ENCODE results near the gene STPG3.

Gene STPG3

DNA sequence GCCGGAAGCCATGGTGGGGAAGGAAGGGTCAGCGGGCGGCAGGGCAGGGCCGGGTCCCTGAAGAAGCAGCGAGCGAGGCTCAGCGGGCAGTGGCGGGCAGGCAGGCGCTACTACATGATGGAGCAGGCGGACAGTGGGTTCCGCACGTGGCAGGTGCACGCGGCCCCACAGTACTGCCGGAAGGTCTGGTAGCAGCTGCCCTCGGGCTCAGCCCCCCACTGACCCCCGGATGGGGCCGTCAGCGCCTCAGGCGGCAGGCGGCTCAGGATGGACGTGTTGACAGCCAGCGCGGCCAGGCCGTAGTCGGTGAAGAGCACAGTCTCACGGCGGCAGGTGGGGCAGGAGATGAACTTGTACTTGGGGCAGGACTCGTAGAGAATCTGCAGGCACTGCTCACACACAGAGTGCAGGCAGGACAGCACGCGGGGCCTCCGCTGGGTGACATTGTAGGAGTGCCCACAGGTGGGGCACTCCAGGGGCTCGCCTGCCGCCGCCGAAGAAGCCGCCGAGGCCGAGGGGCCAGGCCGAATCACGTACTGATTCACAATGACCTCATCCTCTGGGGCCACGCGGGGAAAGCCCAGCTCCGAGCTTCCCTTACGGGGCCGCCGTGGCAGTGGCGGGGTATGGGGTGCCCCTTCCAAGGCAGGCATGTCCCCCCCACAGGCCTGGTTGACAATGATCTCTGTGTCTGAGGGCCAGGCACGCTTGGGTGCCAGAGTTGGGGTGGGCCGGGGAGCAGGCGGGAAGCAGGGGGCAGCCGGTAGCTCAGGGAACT, 30.6 kb upstream of the STPG3 start:
- TF ChIP-seq, protein P1, sequence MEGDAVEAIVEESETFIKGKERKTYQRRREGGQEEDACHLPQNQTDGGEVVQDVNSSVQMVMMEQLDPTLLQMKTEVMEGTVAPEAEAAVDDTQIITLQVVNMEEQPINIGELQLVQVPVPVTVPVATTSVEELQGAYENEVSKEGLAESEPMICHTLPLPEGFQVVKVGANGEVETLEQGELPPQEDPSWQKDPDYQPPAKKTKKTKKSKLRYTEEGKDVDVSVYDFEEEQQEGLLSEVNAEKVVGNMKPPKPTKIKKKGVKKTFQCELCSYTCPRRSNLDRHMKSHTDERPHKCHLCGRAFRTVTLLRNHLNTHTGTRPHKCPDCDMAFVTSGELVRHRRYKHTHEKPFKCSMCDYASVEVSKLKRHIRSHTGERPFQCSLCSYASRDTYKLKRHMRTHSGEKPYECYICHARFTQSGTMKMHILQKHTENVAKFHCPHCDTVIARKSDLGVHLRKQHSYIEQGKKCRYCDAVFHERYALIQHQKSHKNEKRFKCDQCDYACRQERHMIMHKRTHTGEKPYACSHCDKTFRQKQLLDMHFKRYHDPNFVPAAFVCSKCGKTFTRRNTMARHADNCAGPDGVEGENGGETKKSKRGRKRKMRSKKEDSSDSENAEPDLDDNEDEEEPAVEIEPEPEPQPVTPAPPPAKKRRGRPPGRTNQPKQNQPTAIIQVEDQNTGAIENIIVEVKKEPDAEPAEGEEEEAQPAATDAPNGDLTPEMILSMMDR (IDR thresholded peaks at IDR 0.05): no peak
- no peaks in the 10 kb centered on the region for H3K9me3 Mint-ChIP-seq

DNA sequence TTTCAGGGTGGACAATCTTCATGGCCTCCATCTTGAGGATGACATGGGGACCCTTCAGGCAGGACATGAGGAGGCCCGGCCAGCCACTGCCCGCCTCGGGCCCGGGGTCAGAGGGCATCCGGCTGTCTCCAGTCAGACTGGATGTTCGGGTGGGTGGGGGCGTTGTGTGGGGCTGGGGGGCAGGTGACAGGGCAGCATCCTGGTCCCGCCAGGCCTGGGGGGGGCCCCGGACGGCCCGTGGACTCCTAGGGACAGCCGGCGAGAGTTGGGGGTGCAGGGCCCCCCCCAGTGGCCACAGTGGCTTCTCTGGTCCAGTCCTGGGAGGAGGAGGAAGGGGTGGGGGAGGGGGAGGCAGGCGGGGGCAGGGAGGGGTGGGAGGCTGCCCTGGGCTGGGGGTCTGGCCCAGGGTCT, 30.0 kb upstream of the STPG3 start:
- Mint-ChIP-seq H3K36me3 (ENCODE audit: low read depth) (no peaks in the 10 kb centered on the region), H3K9me3 (no peaks in the 10 kb centered on the region), H3K4me1 (peaks cover 9% of the 10 kb centered on the region), H3K27me3 (ENCODE audit: low read depth, poor library complexity) (peaks cover 4% of the 10 kb centered on the region), H3K27ac (no peak overlapping the region), H3K4me3 (peak overlapping the region; percentile 34)
- no peak for DNase-seq
- TF ChIP-seq, protein P1 (IDR thresholded peaks at IDR 0.05): no peak

More for the DNA sequence above, 30.6 kb upstream of the STPG3 start:
- DNase-seq: no peak
- Mint-ChIP-seq H3K27me3 (ENCODE audit: low read depth, poor library complexity) (peaks cover 4% of the 10 kb centered on the region), H3K27ac (no peak overlapping the region), H3K4me1 (peaks cover 9% of the 10 kb centered on the region), H3K36me3 (ENCODE audit: low read depth) (no peaks in the 10 kb centered on the region), H3K4me3 (peak overlapping the region; percentile 44)

- Mint-ChIP-seq H3K4me3 (no peak overlapping the region), H3K4me1 (peaks cover 9% of the 10 kb centered on the region), H3K36me3 (ENCODE audit: low read depth) (no peaks in the 10 kb centered on the region), H3K27me3 (ENCODE audit: low read depth, poor library complexity) (peaks cover 4% of the 10 kb centered on the region), H3K27ac (no peak overlapping the region), H3K9me3 (no peaks in the 10 kb centered on the region)
- TF ChIP-seq, protein P1 (IDR thresholded peaks at IDR 0.05): no peak
- peak; percentile 56 for DNase-seq
These were observed 29.5 kb upstream of the STPG3 start for GRCh38 chr9:137221506-137222111.

GRCh38 chr9:137222190-137223077, 28.7 kb upstream of the STPG3 start, which contains the start of gene RNF208:
TSS of gene RNF208 (minus strand) at chr9:137222240. CDS start at chr9:137221212, 1,028 bp downstream.
- TF ChIP-seq, protein P1 (IDR thresholded peaks at IDR 0.05): no peak
- H3K4me1 Mint-ChIP-seq: peaks cover 5% of the 10 kb centered on the region
- H3K27me3 Mint-ChIP-seq (ENCODE audit: low read depth, poor library complexity): peaks cover 4% of the 10 kb centered on the region
- H3K27ac Mint-ChIP-seq: no peak within 1 kb of the TSS
- peak within 1 kb of the TSS; percentile 75 for H3K4me3 Mint-ChIP-seq
- no peaks in the 10 kb centered on the region for H3K36me3 Mint-ChIP-seq (ENCODE audit: low read depth)
- DNase-seq: peak; percentile 55
- H3K9me3 Mint-ChIP-seq: no peaks in the 10 kb centered on the region

DNA sequence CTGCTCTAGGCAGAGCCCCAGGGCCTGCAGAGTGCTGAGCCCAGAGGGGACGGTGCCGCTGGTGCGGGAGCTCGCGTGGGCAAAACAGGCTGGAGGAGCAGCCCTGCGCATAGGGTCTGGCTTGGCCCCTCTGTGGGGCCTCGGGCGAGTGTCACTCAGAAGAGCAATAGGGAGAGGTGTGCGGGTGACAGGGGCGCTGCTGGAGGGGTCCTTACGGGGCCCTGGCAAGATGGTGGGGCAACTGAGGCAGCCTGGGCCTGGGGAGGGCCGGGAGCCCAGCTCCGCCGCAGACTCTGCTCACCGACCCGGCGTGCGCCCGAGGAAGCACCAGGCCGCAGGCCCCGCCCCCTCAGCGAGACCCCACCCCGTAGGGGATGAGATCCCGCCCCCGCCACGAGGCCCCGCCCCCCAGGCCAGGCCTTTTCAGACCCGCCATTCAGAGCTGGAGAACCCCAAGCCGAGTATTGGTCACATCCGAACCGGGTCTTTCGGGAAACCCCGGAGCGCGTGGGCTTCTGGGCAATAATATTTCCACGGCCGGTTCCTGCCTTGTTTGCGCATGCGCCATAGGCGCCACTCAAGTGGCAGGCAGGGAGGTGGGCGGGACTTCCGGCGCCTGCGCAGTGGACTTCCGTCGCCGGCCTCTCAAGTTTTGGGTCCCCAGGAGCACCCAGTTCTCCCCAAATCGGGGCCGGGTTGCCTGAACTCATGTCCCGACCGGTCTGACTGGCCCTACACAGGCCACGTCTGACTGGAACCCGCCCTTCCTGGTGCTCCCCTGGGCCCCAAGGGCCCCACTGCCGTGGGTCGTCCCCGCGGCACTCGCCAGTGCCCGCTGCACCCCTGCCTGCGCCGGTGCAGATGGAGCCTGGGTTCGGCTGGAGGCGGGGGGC, 27.8 kb upstream of the STPG3 start:
- no peaks in the 10 kb centered on the region for H3K36me3 Mint-ChIP-seq (ENCODE audit: low read depth)
- DNase-seq: peak; percentile 95
- TF ChIP-seq, protein P1 (IDR thresholded peaks at IDR 0.05): no peak
- H3K27me3 Mint-ChIP-seq (ENCODE audit: low read depth, poor library complexity): peaks cover 4% of the 10 kb centered on the region
- H3K9me3 Mint-ChIP-seq: no peaks in the 10 kb centered on the region
- H3K4me3 Mint-ChIP-seq: peak overlapping the region; percentile 75
- peaks cover 10% of the 10 kb centered on the region for H3K4me1 Mint-ChIP-seq
- H3K27ac Mint-ChIP-seq: no peak overlapping the region

All from nephron progenitor cell (in vitro differentiated cells).